ENCODE measurements around the gene SH3BGRL3.

DNA sequence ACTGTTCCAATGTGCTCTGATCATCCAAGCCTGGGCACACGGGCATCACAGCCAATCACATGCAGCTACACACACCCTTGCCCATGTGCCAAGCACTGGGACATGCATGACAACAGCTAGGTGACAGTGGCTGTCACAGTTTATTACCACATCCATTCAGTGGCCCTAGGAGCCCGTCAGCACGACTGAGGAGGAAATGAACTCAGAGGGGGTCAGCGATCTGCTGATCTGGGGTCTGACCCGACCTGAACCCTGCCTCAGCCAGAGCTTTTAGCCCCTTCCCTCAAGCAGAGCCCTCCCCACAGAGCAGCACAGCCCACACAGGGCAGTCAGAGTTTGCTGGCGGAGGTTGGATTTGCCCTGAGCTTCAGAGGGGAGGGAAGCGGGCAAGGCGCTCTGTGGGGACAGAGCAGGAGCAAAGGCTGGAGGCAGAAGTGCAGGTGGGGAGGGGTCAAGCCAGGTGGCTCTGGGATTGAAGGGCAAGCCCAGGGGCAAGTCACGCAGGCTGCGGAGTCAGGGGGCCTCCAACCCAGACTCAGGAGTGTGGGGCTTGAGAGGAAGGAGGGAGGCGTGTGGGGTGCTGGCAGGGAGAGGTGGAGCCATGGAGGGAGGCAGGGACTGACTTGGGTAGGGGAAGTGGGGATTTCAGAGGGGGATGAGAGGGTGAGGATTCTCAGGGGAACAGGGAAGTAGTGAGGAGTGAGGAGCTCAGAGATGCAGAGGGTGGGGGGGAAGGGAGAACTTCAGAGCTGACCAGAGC is 10.4 kb downstream of the SH3BGRL3 start:
- TF ChIP-seq POLR2AphosphoS5 (IDR thresholded peaks at IDR 0.05; ENCODE audit: low read depth, low read length) (no peak), POLR2A (IDR thresholded peaks at IDR 0.05; ENCODE audit: low read depth, low read length) (no peak), POU2F2 (IDR thresholded peaks at IDR 0.05; ENCODE audit: low read depth, low read length) (no peak), TAF1 (IDR thresholded peaks at IDR 0.05; ENCODE audit: low read depth, low read length) (no peak), SPI1 (IDR thresholded peaks at IDR 0.05; ENCODE audit: low read depth, low read length) (peak; percentile 33; the same call in 1 of the 2 replicates), PAX5 (IDR thresholded peaks at IDR 0.05; ENCODE audit: insufficient read depth, low read length, severe bottlenecking) (no peak)
